Body of pancreas (tissue), 4 donors: ENCODE results near the gene KCNC1. TPM values are rescaled to one million over a fixed set of nuclear protein-coding genes. Genes with fewer than 3 reads are reported as not detected.

Experiments used
- ATAC-seq: fragments of 150-250 bp; one replicate; pipeline ENCODE4 v1.9.1; 2016
- DNase-seq, 4 donors: peaks; one replicate each; pipeline ENCODE4 v3.0.0-alpha.2; 2019
- H3K27ac ChIP-seq, 4 donors: fragments of 200-600 bp; sonication (generic); 1 replicate in 3 of 4; 2 replicates in 1 of 4; pipeline versions ENCODE4 v1.5.1 to v1.6.1; 2016 to 2019; ENCODE audit warnings: mild to moderate bottlenecking in 1 of 4, mixed read lengths in 1 of 4, moderate library complexity in 1 of 4
- H3K27me3 ChIP-seq, 2 donors: fragments of 200-600 bp; sonication (generic); one replicate each; pipeline ENCODE4 v1.6.0; 2016; ENCODE audit warnings: mild to moderate bottlenecking in 1 of 2
- H3K36me3 ChIP-seq, 2 donors: fragments of 200-600 bp; sonication (generic); replicated peaks in 1 of 2; 2 replicates each; pipeline ENCODE4 v1.5.1; 2016; ENCODE audit warnings: low read depth in 2 of 2; ENCODE audit not compliant: insufficient read depth in 1 of 2
- H3K4me1 ChIP-seq: fragments of 200-600 bp; sonication (generic); one replicate; pipeline ENCODE4 v1.6.0; 2016
- H3K4me3 ChIP-seq, 2 donors: fragments of 200-600 bp; sonication (generic); 1 replicate in 1 of 2; 2 replicates in 1 of 2; pipeline ENCODE4 v1.5.1; 2016 to 2019
- H3K9me3 ChIP-seq, 3 donors: fragments of 200-600 bp; sonication (generic); 1 replicate in 2 of 3; 2 replicates in 1 of 3; pipeline ENCODE4 v1.5.1; 2016
- POLR2A ChIP-seq, 3 donors: fragments of 450-650 bp; IDR thresholded peaks; one replicate each; pipeline ENCODE4 v1.6.1; 2016; ENCODE audit warnings: antibody characterized with exemption in 3 of 3, mild to moderate bottlenecking in 2 of 3
- WGBS, 2 donors: methylation state at CpG; one replicate each; pipeline ENCODE4 v1.1.5; 2017; 5-methylcytosine and 5-hydroxymethylcytosine counted together
- intact Hi-C: fragments of 100-400 bp; cut with DNase I; formaldehyde crosslinking; loops from one replicate; pipeline ENCODE4 v1.15.1; 2023
- total RNA-seq, 2 donors: library from RNA; depleted of rRNA; stranded (reverse); fragments of >200 nt; gene quantifications; one replicate each; pipeline ENCODE4 v1.1.0, GENCODE V29; 2016
- TF ChIP-seq, protein P1 (sequence below), 7 experiments: fragments of 450-650 bp in 4 of 7; fragments of 200-600 bp in 3 of 7; sonication (generic) in 3 of 7; IDR thresholded peaks; one replicate each; pipeline ENCODE4 v1.5.1; 2016 to 2019; ENCODE audit warnings: antibody characterized with exemption in 7 of 7

Gene KCNC1
- total RNA-seq, 2 donors from 2014 or later: 0.26 TPM; not detected in 1

GRCh38 chr11:17735818-17736578 is 1.4 kb downstream of the KCNC1 start:
- 8% methylated on average over 95 of the region's 102 CpGs; no CpG with 5 or more reads in 1 of the 2 donors for WGBS, 2 donors
- Histone ChIP-seq H3K27me3 (peaks cover 0 to 31% of the 10 kb centered on the region in 2 donors), H3K4me3 (no peak overlapping the region), H3K36me3 (no peaks in the 10 kb centered on the region), H3K9me3 (no peaks in the 10 kb centered on the region), H3K4me1 (peaks cover 22% of the 10 kb centered on the region), H3K27ac (no peak overlapping the region)
- ATAC-seq (no peak), DNase-seq (no peak)
- intact Hi-C loops: no loop called here
- TF ChIP-seq, protein P1, sequence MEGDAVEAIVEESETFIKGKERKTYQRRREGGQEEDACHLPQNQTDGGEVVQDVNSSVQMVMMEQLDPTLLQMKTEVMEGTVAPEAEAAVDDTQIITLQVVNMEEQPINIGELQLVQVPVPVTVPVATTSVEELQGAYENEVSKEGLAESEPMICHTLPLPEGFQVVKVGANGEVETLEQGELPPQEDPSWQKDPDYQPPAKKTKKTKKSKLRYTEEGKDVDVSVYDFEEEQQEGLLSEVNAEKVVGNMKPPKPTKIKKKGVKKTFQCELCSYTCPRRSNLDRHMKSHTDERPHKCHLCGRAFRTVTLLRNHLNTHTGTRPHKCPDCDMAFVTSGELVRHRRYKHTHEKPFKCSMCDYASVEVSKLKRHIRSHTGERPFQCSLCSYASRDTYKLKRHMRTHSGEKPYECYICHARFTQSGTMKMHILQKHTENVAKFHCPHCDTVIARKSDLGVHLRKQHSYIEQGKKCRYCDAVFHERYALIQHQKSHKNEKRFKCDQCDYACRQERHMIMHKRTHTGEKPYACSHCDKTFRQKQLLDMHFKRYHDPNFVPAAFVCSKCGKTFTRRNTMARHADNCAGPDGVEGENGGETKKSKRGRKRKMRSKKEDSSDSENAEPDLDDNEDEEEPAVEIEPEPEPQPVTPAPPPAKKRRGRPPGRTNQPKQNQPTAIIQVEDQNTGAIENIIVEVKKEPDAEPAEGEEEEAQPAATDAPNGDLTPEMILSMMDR (IDR thresholded peaks at IDR 0.05): peak in 1 of 7 experiments; percentile 8
- TF ChIP-seq POLR2A (IDR thresholded peaks at IDR 0.05): no peak

DNA sequence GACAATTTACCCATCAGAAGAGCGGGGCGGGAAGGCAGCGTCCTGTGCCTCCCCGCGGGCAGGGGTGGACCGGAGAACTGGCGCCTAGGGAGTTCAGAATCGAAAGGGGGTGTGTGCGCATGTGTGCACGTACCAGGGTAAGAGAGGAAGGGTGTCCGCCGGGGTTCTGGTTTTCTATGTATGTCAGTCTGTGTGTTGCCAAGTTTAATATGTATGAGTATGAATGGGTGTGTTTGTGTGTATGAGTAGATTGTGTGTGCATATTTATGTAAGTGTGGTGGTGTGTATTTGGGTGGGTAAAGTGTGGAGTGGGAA is 2.0 kb downstream of the KCNC1 start:
- no peak for ATAC-seq
- peaks cover 0 to 31% of the 10 kb centered on the region in 2 donors for H3K27me3 ChIP-seq
- H3K4me1 ChIP-seq: peaks cover 22% of the 10 kb centered on the region
- DNase-seq: no peak
- no peak overlapping the region for H3K27ac ChIP-seq
- H3K36me3 ChIP-seq: no peaks in the 10 kb centered on the region
- no peak overlapping the region for H3K4me3 ChIP-seq
- no peaks in the 10 kb centered on the region for H3K9me3 ChIP-seq
- TF ChIP-seq, protein P1 (IDR thresholded peaks at IDR 0.05): no peak
- no peak for TF ChIP-seq POLR2A (IDR thresholded peaks at IDR 0.05)
- WGBS, 2 donors: 23 to 41% methylated on average over 6 to 12 of the region's 12 CpGs
- intact Hi-C loops: no loop called here

DNA sequence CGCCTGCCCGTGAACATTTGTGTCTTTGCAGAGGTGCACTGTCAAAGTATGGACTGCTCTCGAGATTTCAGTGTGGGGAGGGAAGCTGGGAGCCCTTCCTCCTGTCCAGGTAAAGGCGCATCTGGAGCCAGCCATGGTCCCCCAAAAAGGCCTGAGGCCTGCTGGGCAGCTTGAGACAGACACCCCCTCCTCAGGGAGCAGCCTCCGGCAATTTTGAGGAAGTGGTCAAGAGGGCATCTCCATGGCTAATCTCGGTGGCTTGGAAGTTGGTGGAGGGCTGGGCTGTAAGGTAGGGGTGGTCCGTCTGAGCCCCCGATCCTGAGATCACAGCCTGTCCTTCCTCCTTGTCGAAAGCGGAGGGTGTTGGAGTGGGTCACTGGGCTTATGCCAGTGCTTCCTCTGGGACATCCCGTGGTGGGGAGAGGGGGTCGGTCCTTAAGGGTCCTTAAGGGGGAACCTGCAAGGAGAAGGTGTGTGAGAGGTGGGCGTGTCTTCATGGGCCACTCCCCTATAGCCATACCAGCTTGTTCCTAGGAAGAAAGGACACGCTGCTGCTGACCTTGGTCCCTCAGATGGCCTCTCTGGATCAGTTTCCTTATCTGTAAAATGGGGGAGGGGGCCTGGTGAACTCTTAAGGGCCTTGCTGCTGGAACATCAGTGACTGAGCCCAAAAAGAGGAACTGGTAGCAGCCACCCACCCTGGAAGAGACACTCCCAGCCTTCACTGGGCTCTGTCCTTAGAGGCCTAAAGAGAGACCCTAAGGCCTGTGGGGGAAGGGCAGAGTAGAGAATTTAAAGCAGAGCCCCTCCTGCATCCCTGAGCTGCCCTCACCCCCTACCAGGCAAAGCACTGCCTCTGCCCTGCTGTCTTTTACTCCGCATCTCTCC is 2.6 kb downstream of the KCNC1 start:
- ATAC-seq: no peak
- intact Hi-C loops: no loop called here

GRCh38 chr11:17738151-17738973 is 3.8 kb downstream of the KCNC1 start:
- DNase-seq (peak in 1 of 4 donors; percentile 6), ATAC-seq (no peak)
- Histone ChIP-seq H3K27ac (no peak overlapping the region), H3K36me3 (no peaks in the 10 kb centered on the region), H3K4me1 (peaks cover 22% of the 10 kb centered on the region), H3K4me3 (no peak overlapping the region), H3K27me3 (peaks cover 0 to 31% of the 10 kb centered on the region in 2 donors), H3K9me3 (no peaks in the 10 kb centered on the region)
- intact Hi-C loops: no loop called here
- TF ChIP-seq, protein P1 (IDR thresholded peaks at IDR 0.05): no peak
- no peak for TF ChIP-seq POLR2A (IDR thresholded peaks at IDR 0.05)
- 32 to 34% methylated on average over 10 of the region's 10 CpGs for WGBS, 2 donors

More for the DNA sequence above, 2.6 kb downstream of the KCNC1 start:
- H3K27ac ChIP-seq: no peak overlapping the region
- H3K4me1 ChIP-seq: peaks cover 22% of the 10 kb centered on the region
- WGBS, 2 donors: 41 to 45% methylated on average over 12 to 15 of the region's 15 CpGs
- DNase-seq: no peak
- H3K36me3 ChIP-seq: no peaks in the 10 kb centered on the region
- no peaks in the 10 kb centered on the region for H3K9me3 ChIP-seq
- no peak overlapping the region for H3K4me3 ChIP-seq
- H3K27me3 ChIP-seq: peaks cover 0 to 31% of the 10 kb centered on the region in 2 donors
- TF ChIP-seq, protein P1 (IDR thresholded peaks at IDR 0.05): no peak
- TF ChIP-seq POLR2A (IDR thresholded peaks at IDR 0.05): no peak
